B cell (primary cell): Measurements from ENCODE around the gene LPCAT1. TPM values are rescaled to one million over a fixed set of nuclear protein-coding genes. Genes with fewer than 3 reads are reported as not detected.
A peak's percentile ranks its signal among the peaks of the same experiment; 100 is the strongest.

ENCODE experiments used
- ATAC-seq: fragments of 200-7000 bp; cut with Tn5 transposase; one replicate; pipeline ENCODE4 v1.10.0; 2021; ENCODE audit warnings: low read depth, mild to moderate bottlenecking, moderate number of reproducible peaks, moderate library complexity
- CTCF ChIA-PET: fragments of 350-600 bp; sonication (Branson Sonifier 250); formaldehyde crosslinking; loops from one replicate; lab custom pipeline; 2021; ENCODE audit warnings: antibody characterized with exemption, inconsistent platforms; lab: Charles Lee
- POLR2A ChIA-PET: fragments of 350-600 bp; sonication (Branson Sonifier 250); formaldehyde crosslinking; loops from one replicate; lab custom pipeline; 2021; ENCODE audit warnings: antibody characterized with exemption; lab: Charles Lee
- DNase-seq: peaks from one replicate; pipeline ENCODE4 v3.0.0; 2013
- H2AFZ ChIP-seq: 2 replicates; pipeline ENCODE4 v1.6.1; 2012; ENCODE audit warnings: mild to moderate bottlenecking, low read depth, low read length; ENCODE audit not compliant: insufficient read depth, poor library complexity, severe bottlenecking
- H3K27ac ChIP-seq, 2 donors: 1 replicate in 1 of 2; 2 replicates in 1 of 2; pipeline ENCODE4 v1.5.1; 2012 to 2013; ENCODE audit warnings: low read length in 2 of 2, mild to moderate bottlenecking in 2 of 2, moderate library complexity in 1 of 2
- H3K27me3 ChIP-seq, 4 experiments: fragments of 200-600 bp in 1 of 4; sonication (generic) in 1 of 4; replicated peaks in 1 of 4; 1 replicate in 2 of 4; 2 replicates in 2 of 4; pipeline versions ENCODE4 v1.6.1 to v1.7.0; 2013 to 2016; ENCODE audit warnings: low read length in 3 of 4, mild to moderate bottlenecking in 2 of 4, mixed read lengths in 1 of 4, moderate library complexity in 1 of 4; ENCODE audit not compliant: insufficient read depth in 4 of 4, control insufficient read depth in 3 of 4; ENCODE audit errors: control extremely low read depth in 1 of 4
- H3K36me3 ChIP-seq, 2 experiments: replicated peaks in 1 of 2; 1 replicate in 1 of 2; 2 replicates in 1 of 2; pipeline versions ENCODE4 v1.6.1 to v1.7.1; 2013; ENCODE audit warnings: low read length in 1 of 2; ENCODE audit not compliant: insufficient read depth in 2 of 2, control insufficient read depth in 1 of 2; ENCODE audit errors: control extremely low read depth in 1 of 2, extremely low read depth in 1 of 2
- H3K4me1 ChIP-seq, 2 donors: fragments of 200-600 bp in 1 of 2; sonication (generic) in 1 of 2; 1 replicate in 1 of 2; 2 replicates in 1 of 2; pipeline versions ENCODE4 v1.5.1 to v1.6.1; 2013 to 2017; ENCODE audit warnings: low read length in 2 of 2; ENCODE audit not compliant: control insufficient read depth in 2 of 2, insufficient read depth in 2 of 2
- H3K4me2 ChIP-seq: replicated peaks from 2 replicates; pipeline ENCODE3; 2012; ENCODE audit warnings: mild to moderate bottlenecking, low read depth, low read length; ENCODE audit not compliant: poor library complexity, severe bottlenecking
- H3K4me3 ChIP-seq, 5 experiments: fragments of 200-600 bp in 1 of 5; sonication (generic) in 1 of 5; 1 replicate in 3 of 5; 2 replicates in 2 of 5; pipeline versions ENCODE4 v1.5.1 to v1.7.0; 2011 to 2016; ENCODE audit warnings: low read length in 4 of 5, mild to moderate bottlenecking in 4 of 5, low read depth in 2 of 5, control low read depth in 1 of 5, moderate library complexity in 1 of 5; ENCODE audit not compliant: insufficient read depth in 1 of 5; ENCODE audit errors: control extremely low read depth in 1 of 5, extremely low read depth in 1 of 5
- H3K79me2 ChIP-seq: fragments of 200-600 bp; sonication (generic); one replicate; pipeline ENCODE4 v1.6.0; 2016; ENCODE audit warnings: low read length; ENCODE audit not compliant: control insufficient read depth, insufficient read depth
- H3K9ac ChIP-seq: fragments of 200-600 bp; sonication (generic); 2 replicates; pipeline ENCODE4 v1.6.1; 2017; ENCODE audit warnings: mild to moderate bottlenecking, low read length, moderate library complexity
- H3K9me3 ChIP-seq, 3 donors: one replicate each; pipeline versions ENCODE4 v1.6.1 to v1.7.1; 2013; ENCODE audit warnings: low read length in 2 of 3; ENCODE audit not compliant: control insufficient read depth in 2 of 3, insufficient read depth in 1 of 3; ENCODE audit errors: control extremely low read depth in 1 of 3
- H4K20me1 ChIP-seq: 2 replicates; pipeline ENCODE4 v1.6.0; 2012; ENCODE audit warnings: mild to moderate bottlenecking, low read length; ENCODE audit not compliant: insufficient read depth, control insufficient read depth, poor library complexity, severe bottlenecking
- H3K27ac Mint-ChIP-seq: one replicate; pipeline ENCODE4 v1.8.0; 2021; ENCODE audit warnings: mixed read lengths
- H3K27me3 Mint-ChIP-seq: one replicate; pipeline ENCODE4 v1.8.0; 2021; ENCODE audit warnings: mixed read lengths
- H3K4me1 Mint-ChIP-seq: one replicate; pipeline ENCODE4 v1.8.0; 2021; ENCODE audit warnings: mixed read lengths
- H3K4me3 Mint-ChIP-seq: one replicate; pipeline ENCODE4 v1.8.0; 2021; ENCODE audit warnings: mixed read lengths
- H3K9me3 Mint-ChIP-seq: one replicate; pipeline ENCODE4 v1.8.0; 2022; ENCODE audit warnings: mixed read lengths; ENCODE audit not compliant: insufficient read depth
- EZH2 ChIP-seq: IDR thresholded peaks from 2 replicates; pipeline ENCODE4 v1.6.1; 2012; ENCODE audit warnings: borderline replicate concordance, low read depth, mild to moderate bottlenecking, moderate library complexity, low read length; ENCODE audit not compliant: insufficient read depth, poor library complexity, severe bottlenecking
- WGBS: methylation state at CpG from one replicate; pipeline ENCODE4 v1.1.5; 2013; ENCODE audit warnings: missing lambda C conversion rate; ENCODE audit not compliant: insufficient coverage; 5-methylcytosine and 5-hydroxymethylcytosine counted together
- intact Hi-C: fragments of 100-400 bp; cut with micrococcal nuclease; formaldehyde crosslinking; loops from one replicate; pipeline ENCODE4 v1.10.0; 2022
- polyA plus RNA-seq: library from polyadenylated mRNA; depleted of rRNA; stranded (reverse); fragments of >200 nt; gene quantifications from 2 replicates; pipeline ENCODE4 v1.2.3, GENCODE V29; 2012
- total RNA-seq, 2 donors: library from RNA; stranded (reverse); fragments of 120-200 nt in 1 of 2; gene quantifications; 1 replicate in 1 of 2; 2 replicates in 1 of 2; pipeline versions ENCODE4 v1.2.3 to v1.2.4, GENCODE V29; 2013 to 2022
- TF ChIP-seq, protein P1 (sequence below): fragments of 200-600 bp; IDR thresholded peaks from one replicate; pipeline ENCODE4 v1.8.0; 2022; ENCODE audit warnings: antibody characterized with exemption, mild to moderate bottlenecking

The LPCAT1 gene
- total and polyA plus RNA-seq, 2 donors (not counting 1 experiment from before 2014, with no cell fraction given), result 94.8 to 159 TPM

- Mint-ChIP-seq H3K9me3 (no peaks in the 10 kb centered on the region), H3K27ac (peak overlapping the region; percentile 98), H3K27me3 (no peaks in the 10 kb centered on the region), H3K4me3 (peak overlapping the region; percentile 81), H3K4me1 (peaks cover 98% of the 10 kb centered on the region)
- peak; percentile 76 for DNase-seq
- Histone ChIP-seq H3K4me1 (peaks cover 77 to 99% of the 10 kb centered on the region in 2 donors), H2AFZ (no peak overlapping the region), H3K9ac (peak overlapping the region; percentile 23), H3K27ac (peak overlapping the region; percentile 87 to 96), H3K27me3 (no peaks in the 10 kb centered on the region), H4K20me1 (no peaks in the 10 kb centered on the region), H3K36me3 (peaks cover 0 to 60% of the 10 kb centered on the region in 2 experiments), H3K4me3 (peak overlapping the region in 2 of 5 experiments; percentile 18 to 25), H3K4me2 (peak overlapping the region; percentile 63), H3K9me3 (peaks cover 0 to 6% (median 0%) of the 10 kb centered on the region in 3 donors), H3K79me2 (peaks cover 89% of the 10 kb centered on the region)
- TF ChIP-seq, protein P1, sequence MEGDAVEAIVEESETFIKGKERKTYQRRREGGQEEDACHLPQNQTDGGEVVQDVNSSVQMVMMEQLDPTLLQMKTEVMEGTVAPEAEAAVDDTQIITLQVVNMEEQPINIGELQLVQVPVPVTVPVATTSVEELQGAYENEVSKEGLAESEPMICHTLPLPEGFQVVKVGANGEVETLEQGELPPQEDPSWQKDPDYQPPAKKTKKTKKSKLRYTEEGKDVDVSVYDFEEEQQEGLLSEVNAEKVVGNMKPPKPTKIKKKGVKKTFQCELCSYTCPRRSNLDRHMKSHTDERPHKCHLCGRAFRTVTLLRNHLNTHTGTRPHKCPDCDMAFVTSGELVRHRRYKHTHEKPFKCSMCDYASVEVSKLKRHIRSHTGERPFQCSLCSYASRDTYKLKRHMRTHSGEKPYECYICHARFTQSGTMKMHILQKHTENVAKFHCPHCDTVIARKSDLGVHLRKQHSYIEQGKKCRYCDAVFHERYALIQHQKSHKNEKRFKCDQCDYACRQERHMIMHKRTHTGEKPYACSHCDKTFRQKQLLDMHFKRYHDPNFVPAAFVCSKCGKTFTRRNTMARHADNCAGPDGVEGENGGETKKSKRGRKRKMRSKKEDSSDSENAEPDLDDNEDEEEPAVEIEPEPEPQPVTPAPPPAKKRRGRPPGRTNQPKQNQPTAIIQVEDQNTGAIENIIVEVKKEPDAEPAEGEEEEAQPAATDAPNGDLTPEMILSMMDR, result no peak
- no peak for TF ChIP-seq EZH2
- ChIA-PET CTCF (interaction anchor here (1.3 to 5.1 kb wide), 4 partner anchors 9 to 21 kb away, joined by 3 to 34 read pairs (median 16); no protein-coding TSS in a partner anchor), POLR2A (interaction anchor here (0.8 to 4.0 kb wide), 4 partner anchors 8 to 34 kb away, joined by 3 to 28 read pairs (median 18); no protein-coding TSS in a partner anchor)
- 22% methylated on average over 9 of the region's 12 CpGs for WGBS
- no peak for ATAC-seq
- intact Hi-C loops, result loop anchor here (1.0 kb wide), 1 partner anchor 9 kb away; no protein-coding TSS in a partner anchor
These were observed 33.4 kb downstream of the LPCAT1 start for GRCh38 chr5:1490376-1490775.

GRCh38 chr5:1489754-1490153 lies 34.0 kb downstream of the LPCAT1 start:
- peak overlapping the region; percentile 98 for H3K27ac Mint-ChIP-seq
- DNase-seq (no peak), ATAC-seq (no peak)
- Histone ChIP-seq H2AFZ (no peak overlapping the region), H3K27ac (peak overlapping the region; percentile 87 to 96), H3K9ac (peak overlapping the region; percentile 23), H4K20me1 (no peaks in the 10 kb centered on the region), H3K36me3 (peaks cover 0 to 63% of the 10 kb centered on the region in 2 experiments), H3K4me2 (peak overlapping the region; percentile 63), H3K4me1 (peaks cover 78 to 99% of the 10 kb centered on the region in 2 donors), H3K27me3 (no peaks in the 10 kb centered on the region), H3K9me3 (peaks cover 0 to 6% (median 0%) of the 10 kb centered on the region in 3 donors), H3K79me2 (peaks cover 88% of the 10 kb centered on the region), H3K4me3 (peak overlapping the region in 2 of 5 experiments; percentile 7 to 18)
- WGBS, result 82% methylated on average over 18 of the region's 18 CpGs
- ChIA-PET CTCF (interaction anchor here (1.1 to 5.1 kb wide), 5 partner anchors 8 to 22 kb away, joined by 3 to 34 read pairs (median 4); no protein-coding TSS in a partner anchor), POLR2A (interaction anchor here (0.8 to 4.0 kb wide), 5 partner anchors 9 to 35 kb away, joined by 3 to 28 read pairs (median 17); partner anchors contain the start of gene LPCAT1)
- no peaks in the 10 kb centered on the region for H3K27me3 Mint-ChIP-seq
- intact Hi-C loops, result loop anchor here (1.0 to 10.0 kb wide), 3 partner anchors 10 to 145 kb away; partner anchors contain the start of genes CLPTM1L and LPCAT1
- H3K4me1 Mint-ChIP-seq, result peaks cover 98% of the 10 kb centered on the region
- no peaks in the 10 kb centered on the region for H3K9me3 Mint-ChIP-seq
- peak overlapping the region; percentile 81 for H3K4me3 Mint-ChIP-seq
- TF ChIP-seq, protein P1, result no peak
- TF ChIP-seq EZH2, result no peak
